NAMALWA (cell line): Measurements from ENCODE around the gene CHMP1B.
"Not testable (repeated sequence)": the region's sequence is repeated elsewhere in the genome, so short reads cannot be mapped to it uniquely, and the experiment has no call there.

Experiments
- DNase-seq: peaks from one replicate; pipeline ENCODE4 v3.0.0-alpha.2; 2015; ENCODE audit warnings: low spot score

Gene CHMP1B

GRCh38 chr18:11840493-11840892 lies 10.7 kb upstream of the CHMP1B start:
- DNase-seq, result no peak

- no peak for DNase-seq
Observed at GRCh38 chr18:11842562-11842961, 8.7 kb upstream of the CHMP1B start.

- no peak for DNase-seq
Observed at GRCh38 chr18:11844436-11844835, 6.8 kb upstream of the CHMP1B start.

- no peak for DNase-seq
Observed at GRCh38 chr18:11845654-11846053, 5.6 kb upstream of the CHMP1B start.

- DNase-seq, result no peak
Observed at GRCh38 chr18:11847811-11848210, 3.4 kb upstream of the CHMP1B start.

- no peak for DNase-seq
Observed at GRCh38 chr18:11849279-11849678, 1.9 kb upstream of the CHMP1B start.

- DNase-seq, result peak; percentile 45
Observed at GRCh38 chr18:11849841-11850634, 1.2 kb upstream of the CHMP1B start.

- DNase-seq, result peak; percentile 86
Observed at GRCh38 chr18:11850821-11851145, 430 bp upstream of the CHMP1B start.

- DNase-seq, result peak; percentile 51
Observed at GRCh38 chr18:11851806-11852337, 659 bp downstream of the CHMP1B start.

- not testable (repeated sequence) for DNase-seq
Observed at GRCh38 chr18:11854554-11854953, 3.3 kb downstream of the CHMP1B start.

GRCh38 chr18:11857177-11857887 lies 6.1 kb downstream of the CHMP1B start:
- no peak for DNase-seq

GRCh38 chr18:11859282-11859830 lies 8.1 kb downstream of the CHMP1B start:
- no peak for DNase-seq

- no peak for DNase-seq
Observed at GRCh38 chr18:11859903-11860407, 8.7 kb downstream of the CHMP1B start.

- no peak for DNase-seq
Observed at GRCh38 chr18:11860594-11861450, 9.6 kb downstream of the CHMP1B start.

GRCh38 chr18:11861583-11862288 lies 10.5 kb downstream of the CHMP1B start:
- DNase-seq, result no peak

- DNase-seq, result no peak
Observed at GRCh38 chr18:11862468-11863137, 11.4 kb downstream of the CHMP1B start.

- no peak for DNase-seq
Observed at GRCh38 chr18:11864471-11864870, 13.3 kb downstream of the CHMP1B start.

GRCh38 chr18:11865071-11865470 lies 13.9 kb downstream of the CHMP1B start:
- DNase-seq, result no peak

- no peak for DNase-seq
Observed at GRCh38 chr18:11866329-11866728, 15.1 kb downstream of the CHMP1B start.

- no peak for DNase-seq
Observed at GRCh38 chr18:11866764-11867163, 15.6 kb downstream of the CHMP1B start.

GRCh38 chr18:11868230-11868629 lies 17.0 kb downstream of the CHMP1B start:
- peak; percentile 21 for DNase-seq
